NCI-H524 treated with DMSO at 0.1 percent for 48 hours (cell line): ENCODE results near the gene CNIH3.
"Not testable (repeated sequence)": the region's sequence is repeated elsewhere in the genome, so short reads cannot be mapped to it uniquely, and the experiment has no call there.

ENCODE experiments used
- DNase-seq: peaks from one replicate; lab custom pipeline; 2025; lab: John Stamatoyannopoulos, UW

CNIH3 gene

DNA sequence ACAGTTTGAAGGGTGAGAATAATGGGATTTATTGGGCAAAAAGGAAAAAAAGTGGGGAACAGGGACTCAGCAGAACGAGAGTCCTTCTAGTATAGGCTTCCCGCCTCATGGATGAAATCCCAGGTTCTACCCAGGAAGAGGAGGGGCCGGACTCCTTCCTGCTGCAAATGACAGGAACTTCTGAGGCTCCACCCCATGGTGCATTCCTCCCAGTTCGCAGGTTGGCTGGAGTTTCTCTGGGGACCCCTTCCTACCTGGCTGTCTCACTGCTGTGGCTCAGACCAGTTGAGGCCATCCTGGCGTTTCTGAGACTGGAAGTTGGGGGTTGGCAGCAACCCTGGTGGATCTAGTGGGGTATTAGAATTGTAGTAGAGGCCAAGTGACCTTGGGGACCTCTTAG is 27.5 kb downstream of the CNIH3 start:
- no peak for DNase-seq

DNA sequence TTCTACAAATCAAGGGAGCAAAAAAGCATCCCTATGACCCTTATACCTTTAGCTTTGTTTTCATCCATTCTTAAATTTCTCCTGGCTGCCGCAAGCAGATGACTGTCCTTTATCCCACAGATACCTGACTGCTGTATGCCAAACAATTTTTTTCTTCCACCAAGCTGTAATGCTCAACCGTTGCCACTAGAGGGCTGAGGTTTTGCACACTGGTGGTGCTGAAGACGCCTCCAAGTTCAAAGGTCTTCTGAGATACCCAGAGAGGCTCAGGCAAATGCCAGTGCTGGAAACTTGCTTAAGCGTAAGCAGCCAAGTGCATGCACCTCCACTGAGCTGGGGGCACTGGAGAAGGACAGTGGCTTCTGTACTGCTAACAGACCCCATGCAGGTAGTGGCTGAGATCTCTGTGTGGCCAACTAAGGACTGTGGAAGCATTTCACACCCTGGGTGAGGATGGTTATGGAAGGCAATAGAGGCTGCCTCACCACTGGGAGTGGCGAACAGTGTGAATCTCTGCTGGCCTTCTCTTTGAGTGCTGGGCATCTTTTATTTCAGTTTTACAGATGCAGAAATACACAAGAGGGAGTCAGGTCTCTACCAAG is 28.5 kb downstream of the CNIH3 start:
- DNase-seq = no peak

DNA sequence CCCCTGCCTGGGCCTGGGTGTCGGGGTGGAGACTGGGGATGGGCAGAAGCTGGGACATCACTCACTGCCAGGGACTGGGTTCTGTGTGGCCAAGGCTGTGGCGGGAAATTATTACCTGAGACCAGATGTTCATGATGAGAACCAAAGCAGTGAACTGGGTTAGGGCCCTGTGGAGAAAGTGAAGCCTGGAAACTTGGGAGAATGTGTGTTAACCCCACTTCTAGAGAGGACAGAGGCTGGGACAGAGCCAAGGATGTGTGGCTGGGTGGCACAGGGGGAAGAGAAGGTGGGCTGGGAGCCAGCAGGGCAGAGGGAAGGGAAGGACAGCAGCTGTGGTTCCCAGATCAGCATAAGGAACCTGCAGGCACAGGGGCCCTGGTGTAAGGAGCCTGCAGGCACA is 31.3 kb downstream of the CNIH3 start:
- DNase-seq = no peak

DNA sequence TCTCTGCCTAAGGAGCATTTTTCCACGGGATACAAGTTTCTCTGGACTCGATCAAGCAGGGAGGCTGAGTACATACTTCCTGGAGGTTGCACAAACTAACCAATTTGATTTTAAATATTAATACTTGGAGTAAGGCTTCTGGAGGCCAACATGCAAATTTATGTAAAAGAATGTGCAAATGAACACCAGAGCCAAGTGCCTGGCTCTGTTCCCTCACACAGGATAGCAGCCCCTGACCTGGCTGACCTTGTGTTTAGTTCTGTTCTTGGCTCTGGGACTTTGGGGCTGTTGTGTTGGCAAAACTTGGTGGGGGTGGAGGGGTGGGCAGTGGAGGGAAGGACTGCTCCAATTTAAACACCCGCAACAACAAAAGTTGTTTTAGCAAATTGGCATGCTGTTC is 34.2 kb downstream of the CNIH3 start:
- no peak for DNase-seq

DNA sequence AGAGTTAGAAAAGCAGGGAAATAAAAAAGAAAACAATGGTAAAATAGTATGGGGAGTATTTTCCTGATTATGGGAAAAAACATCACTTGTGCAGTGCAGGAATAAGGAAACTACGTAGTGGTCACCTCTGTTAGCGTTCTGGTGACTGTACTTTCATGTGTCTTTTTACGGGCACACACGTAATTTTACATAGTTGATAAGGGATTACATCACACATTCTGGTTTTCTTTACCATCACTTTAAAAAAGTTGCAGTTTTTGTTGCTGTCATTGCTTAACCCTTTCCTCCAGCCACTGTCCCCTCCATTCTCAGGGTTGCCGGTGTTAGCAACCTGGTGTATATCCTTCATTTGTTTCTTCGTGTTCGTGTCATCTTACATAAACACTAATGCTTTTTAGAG is 35.1 kb downstream of the CNIH3 start:
- DNase-seq = no peak

DNA sequence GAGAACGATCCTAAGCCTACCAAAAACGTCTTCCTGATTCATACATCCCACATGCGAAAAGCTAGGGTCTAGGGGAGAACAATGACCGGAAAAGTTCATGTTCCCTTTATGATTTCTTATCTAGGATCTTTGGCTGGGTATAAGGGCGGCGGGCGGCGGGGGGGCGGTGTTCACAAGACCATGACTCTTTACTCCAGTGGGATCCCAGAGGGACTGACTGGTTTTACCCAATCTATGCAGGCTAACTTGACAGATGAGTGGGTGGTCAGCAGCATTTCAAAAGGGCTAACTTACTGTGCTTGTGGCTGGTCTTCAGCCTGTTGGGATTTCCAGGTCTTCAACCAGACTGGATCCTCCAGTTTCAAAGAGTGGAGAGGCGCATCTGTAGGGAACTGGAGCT is 40.3 kb downstream of the CNIH3 start:
- no peak for DNase-seq

DNA sequence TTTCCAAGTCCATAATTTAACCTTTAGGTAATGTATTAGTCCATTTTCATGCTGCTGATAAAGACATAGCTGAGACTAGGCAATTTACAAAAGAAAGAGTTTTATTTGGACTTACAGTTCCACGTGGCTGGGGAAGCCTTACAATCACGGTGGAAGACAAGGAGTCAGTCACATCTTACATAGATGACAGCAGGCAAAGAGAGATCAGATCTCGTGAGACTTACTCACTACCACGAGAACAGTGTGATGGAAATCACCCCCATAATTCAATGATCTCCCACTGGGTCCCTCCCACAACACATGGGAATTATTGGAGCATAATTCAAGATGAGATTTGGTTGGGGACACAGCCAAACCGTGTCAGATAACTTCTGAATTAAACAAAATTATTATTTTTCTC is 44.0 kb downstream of the CNIH3 start:
- DNase-seq = no peak

DNA sequence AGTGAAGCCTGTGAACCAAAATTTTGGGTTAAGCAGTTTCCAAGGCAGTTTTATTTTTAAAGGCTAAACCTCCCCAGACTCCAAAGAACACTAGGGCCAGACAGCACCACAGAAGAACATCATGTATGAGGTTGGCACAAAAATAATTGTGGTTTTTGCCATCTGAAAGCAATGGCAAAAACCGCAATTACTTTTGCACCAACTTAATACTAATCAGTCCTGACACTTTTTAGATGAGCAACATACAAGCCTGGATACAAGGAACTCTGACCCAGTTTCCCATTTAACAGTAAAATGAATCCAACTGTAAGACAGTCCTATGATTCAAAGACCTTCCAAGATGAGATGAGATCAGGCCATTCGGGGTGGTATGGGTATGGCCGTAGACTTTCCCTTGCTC is 46.8 kb downstream of the CNIH3 start:
- no peak for DNase-seq

DNA sequence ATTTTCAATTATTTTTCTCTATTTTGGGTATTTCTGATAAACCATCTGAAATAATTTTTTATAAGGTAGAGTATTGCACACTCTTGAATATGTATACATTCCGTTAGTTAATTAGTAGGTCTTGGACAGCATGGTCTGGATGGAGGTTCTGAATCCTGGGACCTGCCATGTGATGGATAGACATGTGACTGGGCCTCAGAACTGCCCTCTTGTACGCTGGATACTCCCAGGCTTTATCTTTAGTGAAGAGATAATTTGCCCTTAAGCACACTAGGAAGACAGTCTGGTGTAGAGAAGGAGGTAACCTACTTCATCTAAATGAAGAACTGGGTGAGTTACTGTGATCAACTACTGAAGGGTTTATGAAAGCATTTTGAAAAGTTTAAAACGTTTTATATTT is 48.9 kb downstream of the CNIH3 start:
- DNase-seq = no peak

DNA sequence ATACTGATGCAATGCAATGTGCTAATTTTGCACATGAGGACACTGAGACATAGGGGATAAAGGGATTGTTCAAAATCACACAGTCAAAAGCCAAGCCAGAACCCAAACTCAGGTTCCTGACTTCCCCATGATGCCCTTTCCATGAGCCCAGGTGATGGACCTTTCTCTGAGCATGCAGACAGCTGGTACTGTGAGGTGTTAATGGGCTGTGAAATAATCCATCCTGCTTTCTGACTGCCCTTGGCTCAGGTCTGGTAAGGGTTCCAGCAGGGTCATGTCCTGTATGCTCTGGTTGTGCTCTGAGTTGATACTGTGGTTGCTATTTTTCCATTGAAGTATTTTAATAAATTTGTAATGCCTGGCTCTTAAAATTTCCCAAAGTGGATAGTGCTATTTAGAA is 50.0 kb downstream of the CNIH3 start:
- DNase-seq = no peak

DNA sequence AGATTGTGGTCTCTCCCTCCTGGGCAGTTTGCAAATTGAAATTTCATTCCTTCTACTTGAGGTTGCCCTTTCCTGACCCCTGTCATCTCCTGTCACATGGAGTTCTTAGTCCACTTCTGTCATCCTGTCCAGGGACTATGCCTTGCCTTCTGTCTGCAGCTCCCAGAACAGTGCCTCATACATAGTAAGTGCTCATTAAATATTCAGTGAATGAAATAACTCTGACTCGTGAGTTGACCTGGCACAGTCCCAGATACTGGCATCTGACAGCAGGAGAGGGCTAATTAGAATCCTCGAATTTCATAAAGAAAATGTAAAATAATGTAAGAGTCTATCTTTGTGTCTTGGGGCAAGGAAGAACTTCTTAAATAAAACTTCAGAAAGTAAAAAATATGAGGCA is 50.8 kb downstream of the CNIH3 start:
- no peak for DNase-seq

DNA sequence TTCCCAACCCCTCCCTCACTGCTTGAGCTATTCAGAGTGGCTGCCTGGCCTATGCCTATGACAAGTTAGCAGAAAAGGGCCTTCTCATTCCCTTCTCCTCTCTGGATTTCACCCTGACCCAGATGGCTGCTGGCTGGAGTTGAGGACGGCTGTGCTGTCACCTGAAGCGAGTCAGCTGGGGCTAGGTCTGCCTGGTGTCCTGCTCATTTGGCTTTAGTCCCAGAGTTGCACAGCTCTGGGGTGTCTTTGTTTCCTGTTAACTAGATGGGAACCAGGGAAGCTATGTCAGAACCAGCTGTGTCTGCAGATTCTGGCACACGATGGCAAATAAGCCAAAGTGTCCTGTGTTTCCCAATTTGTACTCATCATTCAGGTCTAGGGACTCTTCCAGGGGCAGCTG is 52.9 kb downstream of the CNIH3 start:
- DNase-seq = no peak

DNA sequence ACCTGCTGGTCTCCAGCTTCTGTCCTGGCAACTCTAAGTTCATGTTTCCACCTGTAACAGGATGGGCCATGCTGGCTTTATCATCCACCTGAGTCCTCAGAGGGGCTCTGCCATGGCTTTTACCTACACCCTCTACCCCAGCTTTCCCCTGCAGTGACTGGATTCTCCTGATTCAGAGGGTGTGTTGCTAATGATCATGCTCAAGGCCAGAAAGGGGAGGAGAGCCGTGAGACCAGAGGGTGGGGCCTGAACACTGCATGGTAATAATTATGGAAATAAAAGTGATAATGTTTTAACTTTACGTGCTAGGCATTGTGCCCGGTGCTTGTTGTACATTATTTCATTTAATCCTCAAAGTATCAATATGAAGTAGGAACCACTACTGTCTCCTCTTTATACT is 53.3 kb downstream of the CNIH3 start:
- DNase-seq = no peak

DNA sequence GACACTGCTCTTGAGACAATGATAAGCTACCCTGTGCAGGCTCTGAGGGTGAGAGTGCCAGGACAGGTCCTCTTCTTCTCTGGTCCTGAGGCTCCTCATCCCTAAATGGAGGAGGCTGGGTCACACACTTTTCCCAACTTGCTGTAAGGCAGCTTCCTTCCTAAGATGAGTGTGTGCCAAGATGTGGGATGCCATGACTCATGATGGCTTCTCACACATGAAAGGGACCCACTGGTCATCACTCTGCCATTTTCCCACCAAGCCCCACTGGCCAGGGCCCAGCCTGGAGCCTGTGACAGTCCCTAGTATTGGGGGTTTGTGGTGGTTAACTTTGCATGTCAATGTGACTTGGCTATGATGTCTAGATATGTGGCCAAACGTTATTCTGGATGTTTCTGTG is 54.4 kb downstream of the CNIH3 start:
- DNase-seq = no peak

DNA sequence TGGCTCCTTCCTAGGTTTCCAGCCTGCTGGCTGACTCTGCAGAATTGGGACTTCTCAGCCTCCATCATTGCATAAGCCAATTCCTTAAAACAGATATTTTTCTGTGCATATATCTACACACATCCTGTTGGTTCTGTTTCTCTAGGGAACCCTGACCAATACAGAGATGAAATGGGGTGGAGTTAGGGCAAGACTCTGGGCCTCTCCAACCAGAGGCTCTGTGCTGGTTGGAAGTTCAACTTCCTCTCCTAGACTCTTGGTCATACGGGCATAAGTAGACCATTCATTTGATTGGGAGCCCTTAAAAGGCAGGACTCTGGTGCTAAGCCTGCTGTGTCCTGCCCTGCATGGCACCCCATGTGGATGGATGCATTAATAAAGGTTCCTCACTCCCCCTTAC is 55.0 kb downstream of the CNIH3 start:
- no peak for DNase-seq

DNA sequence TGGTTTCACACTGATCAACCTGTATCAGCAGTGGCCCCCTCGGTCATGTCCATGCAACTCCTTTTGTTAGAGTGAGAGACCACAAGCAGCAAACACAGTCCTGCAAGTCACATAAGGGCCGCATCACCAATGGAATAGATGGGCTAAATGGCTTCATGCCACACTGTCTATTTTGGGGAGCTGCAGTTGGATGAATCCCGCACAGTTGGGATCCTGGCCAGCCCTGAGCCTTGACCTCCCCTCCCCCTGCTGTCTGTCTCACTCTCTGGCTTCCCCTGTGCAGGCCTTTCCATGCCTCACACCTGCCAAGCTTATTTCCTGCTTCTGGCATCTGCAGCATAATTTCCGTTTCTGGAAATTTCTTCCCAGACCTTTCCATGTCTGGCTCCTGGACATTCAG is 57.0 kb downstream of the CNIH3 start:
- DNase-seq = no peak

DNA sequence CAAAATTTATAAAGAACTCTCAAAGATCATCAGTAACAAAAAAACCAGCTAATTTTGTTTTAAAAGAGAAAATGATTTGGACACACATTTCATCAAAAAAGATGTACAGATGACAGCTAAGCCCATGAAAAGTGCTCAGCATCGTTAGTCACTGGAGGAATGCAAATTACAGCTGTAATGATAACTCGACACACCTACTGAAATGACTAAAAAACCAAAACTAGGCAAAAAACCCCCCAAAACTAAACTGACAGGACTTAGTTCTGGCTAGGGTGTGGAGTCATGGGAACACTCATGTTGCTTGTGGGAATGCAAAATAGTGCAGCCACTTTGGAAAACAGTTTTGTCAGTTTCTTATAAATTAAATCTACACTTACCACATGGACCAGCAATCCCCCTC is 59.5 kb downstream of the CNIH3 start:
- no peak for DNase-seq

DNA sequence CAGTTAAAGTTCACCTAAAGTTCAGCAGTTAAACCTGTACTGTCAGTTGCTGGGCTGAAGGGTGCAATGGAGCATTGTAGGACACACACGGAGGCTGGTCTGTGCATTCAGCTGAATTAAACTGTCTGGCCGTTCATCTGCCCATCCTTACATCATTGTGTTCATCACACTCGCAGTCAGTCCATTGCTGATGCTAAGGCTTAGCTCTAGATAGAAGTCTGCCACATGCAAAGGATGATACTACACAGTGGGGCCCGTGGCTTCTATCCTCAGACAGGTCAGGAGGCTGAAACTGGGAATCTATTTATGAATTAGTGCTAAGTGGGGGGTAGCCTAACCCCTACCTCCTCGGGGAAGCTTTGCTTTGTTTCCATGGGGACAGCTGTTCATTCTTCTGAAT is 60.4 kb downstream of the CNIH3 start:
- DNase-seq = no peak

DNA sequence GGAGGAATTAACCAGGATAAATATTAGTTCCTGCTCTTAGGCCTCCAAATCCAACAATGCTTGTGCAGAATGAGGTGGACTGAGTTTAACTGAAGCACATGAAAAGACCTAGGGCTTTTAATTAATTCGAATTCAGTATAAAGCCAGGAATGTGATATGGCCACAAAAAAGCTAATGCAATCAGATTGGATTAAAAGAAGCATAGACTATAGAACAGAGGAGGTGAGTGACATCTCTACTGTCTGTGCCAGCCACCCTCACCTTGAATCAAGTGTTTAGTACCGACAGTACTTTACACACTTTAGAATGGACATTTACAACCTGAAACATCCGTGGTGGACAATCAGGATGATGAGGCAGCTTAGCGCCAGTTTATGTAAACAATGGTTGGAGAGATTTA is 62.1 kb downstream of the CNIH3 start:
- DNase-seq = no peak

DNA sequence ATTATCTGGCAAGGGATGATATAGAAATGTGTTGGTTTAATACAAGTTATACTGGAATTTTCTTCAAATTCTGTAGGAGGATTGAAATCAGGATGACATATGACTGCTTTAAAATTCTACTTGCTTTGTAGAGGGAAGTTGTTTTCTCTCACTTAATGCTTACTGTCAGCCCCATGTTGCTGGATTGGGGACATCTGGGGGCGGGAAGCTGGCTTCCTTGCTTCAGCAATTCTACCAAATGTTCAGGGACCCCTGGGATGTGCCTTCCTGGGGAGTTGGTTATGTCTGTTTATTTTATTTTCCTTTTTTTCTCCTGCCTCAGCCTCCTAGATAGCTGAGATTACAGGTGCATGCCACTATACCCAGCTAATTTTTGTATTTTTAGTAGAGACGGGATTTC is 63.5 kb downstream of the CNIH3 start:
- DNase-seq = no peak

DNA sequence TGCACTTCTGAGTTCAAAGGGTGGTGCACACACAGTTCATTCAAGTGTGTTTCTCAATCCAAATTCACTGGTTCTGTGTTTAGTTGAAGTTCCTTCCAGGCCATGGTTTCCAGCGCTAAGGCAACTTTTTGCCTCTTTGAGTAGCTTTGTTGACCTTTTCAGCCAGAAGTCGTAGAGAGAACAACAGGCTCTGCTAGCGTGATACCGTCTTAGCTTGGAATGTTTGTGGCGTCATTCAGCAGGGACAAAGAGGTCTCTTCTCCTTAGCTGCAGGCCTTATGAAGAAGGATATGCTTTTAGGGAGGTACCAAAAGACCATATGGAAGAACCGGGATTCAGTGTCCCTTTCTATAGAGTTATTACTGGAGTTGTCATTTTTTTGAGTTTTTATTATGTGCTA is 65.7 kb downstream of the CNIH3 start:
- no peak for DNase-seq

DNA sequence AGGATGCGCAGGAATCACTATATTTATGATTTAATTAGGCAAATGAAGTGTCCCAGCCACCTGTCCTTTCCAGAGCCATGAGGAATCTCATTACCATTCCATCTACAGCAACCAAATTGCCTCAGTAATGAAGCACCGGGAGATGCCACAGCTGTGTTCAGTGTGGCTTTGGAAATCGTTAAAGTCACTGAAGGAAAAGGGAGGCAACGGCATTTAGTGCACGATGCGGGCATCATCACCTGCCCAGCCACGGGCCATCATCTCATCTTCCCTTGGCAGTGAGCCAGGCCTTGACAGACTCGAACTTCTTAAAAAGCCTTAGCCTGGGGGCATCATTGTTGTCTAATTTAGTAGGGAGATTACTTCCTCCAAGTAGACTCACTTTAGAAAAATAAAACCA is 67.8 kb downstream of the CNIH3 start:
- peak; percentile 87 for DNase-seq

DNA sequence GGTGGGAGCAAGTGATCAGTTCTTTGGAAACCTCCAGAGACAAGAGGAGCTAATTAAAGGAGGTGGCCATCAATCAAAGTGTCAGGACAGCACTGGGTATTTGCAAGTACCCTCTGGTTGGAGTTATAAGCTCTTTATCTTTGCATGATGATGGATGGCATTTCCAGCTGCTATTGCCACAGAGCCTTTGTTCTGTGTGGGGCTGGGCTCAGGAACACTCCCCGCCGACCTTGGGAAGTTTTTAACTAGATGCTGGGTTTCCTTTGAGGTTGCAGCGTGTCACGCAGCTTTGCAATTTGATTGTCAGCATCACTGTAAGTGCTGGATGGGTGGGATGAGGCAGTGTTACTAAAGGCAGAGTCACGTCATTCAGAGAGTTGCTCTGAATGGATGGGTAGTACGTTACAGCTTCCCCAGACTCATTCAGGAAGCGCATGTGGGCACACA is 68.9 kb downstream of the CNIH3 start:
- peak; percentile 59 for DNase-seq

DNA sequence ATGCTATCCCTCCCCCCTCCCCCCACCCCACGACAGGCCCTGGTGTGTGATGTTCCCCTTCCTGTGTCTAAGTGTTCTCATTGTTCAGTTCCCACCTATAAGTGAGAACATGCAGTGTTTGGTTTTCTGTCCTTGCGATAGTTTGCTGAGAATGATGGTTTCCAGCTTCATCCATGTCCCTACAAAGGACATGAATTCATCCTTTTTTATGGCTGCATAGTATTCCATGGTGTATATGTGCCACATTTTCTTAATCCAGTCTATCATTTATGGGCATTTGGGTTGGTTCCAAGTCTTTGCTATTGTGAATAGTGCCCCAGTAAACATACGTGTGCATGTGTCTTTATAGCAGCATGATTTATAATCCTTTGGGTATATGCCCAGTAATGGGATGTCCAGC is 70.0 kb downstream of the CNIH3 start:
- DNase-seq = not testable (repeated sequence)

DNA sequence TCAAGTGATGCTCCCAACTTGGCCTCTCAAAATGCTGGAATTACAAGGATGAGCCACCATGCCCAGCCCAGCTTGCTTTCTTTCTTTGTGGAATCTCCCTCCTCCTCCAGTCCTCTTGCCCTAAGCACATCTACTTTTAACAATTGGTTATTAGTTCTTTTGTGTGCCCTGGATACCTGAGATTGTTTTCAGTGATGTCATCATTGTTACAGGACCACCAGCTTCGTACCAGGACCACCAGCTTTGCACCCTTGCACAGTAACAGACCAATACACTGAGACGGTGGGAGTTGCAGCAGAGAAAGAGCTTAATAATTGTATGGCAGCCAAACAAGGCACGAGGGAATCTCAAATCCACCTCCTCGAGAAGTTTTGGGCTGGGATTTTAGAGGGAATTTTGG is 71.3 kb downstream of the CNIH3 start:
- no peak for DNase-seq
